Activated CD4-positive, alpha-beta T cell treated with anti-CD3 and anti-CD28 coated beads for 48 hours (primary cell): ENCODE measurements around the gene CDK11A.
"Not testable (repeated sequence)": the region's sequence is repeated elsewhere in the genome, so short reads cannot be mapped to it uniquely, and the experiment has no call there.

Source experiments
- DNase-seq: peaks from one replicate; pipeline ENCODE4 v3.0.0-alpha.2; 2020

CDK11A gene

DNA sequence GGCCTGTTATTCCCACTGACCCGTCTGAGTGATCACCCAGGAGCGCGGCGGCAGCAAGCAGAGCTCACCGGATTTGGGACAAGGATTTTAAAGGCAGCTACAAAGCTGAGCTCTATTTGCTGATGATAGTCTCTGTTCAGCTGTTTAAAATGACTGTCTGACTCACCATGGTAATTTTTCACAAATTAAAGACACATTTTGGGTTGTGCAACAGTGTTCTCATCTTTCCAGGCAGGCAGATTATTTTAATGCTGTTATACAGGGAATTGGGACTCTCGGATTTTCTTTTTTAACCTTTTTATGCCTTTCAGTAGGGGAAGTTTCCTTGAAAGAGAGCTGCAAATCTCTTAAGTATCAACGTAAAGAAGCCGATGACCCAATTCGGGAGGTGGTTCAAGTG is 61.8 kb downstream of the CDK11A start:
- not testable (repeated sequence) for DNase-seq

DNA sequence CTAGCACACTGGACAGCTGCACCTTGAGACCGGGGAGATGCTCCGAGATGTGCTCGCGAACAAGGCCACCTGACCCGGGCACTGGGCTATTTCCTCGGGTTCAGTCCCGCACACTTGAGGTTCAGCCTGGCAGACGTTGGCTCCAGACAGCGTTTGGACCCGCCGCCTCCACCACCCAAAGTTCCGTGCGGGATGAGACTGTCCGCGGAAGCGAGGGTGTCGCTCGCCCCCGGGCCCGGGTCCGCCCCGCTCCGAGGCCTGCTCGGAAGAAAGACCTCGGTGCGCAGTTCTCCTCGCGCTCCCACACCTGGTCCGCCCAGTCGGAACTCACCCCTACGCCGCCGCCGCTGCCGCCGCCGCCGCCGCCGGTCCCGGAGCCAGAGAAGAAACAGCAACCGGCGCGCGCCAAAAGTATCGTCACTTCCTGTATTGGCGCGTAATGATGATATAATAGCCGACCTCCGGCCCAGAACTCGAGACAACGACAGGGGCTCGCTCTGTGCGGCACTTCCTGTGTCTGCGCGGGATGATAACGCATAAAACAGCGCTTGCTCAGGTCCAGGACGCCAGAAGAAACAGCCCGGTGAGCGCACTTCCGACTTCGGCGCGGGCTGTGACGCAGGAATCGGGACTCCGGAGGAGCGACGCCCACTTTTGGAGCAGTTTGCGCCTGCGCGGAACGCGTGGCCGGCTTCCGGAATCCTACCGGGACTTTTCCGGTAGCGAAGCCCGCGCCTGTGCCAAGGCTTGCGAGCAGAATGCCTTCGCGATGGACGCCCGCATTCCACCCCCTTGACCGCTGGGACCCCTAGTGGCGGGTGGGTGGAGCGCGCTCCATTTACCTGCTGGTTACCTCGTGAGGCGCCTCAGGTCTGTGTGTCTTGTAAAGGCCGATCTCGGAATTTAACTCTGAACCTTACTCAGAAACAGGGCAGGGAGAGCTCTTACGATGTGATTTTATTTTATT is 65.3 kb downstream of the CDK11A start, which contains the start of gene CDK11B:
CDK11B (minus strand) TSS at position 422 of the 967 bp plus-strand sequence. CDS start 1,519 bp downstream, outside the sequence.
- DNase-seq, result peak; percentile 99
